ENCODE measurements around the gene RMRP. TPM values are rescaled to one million over a fixed set of nuclear protein-coding genes. Genes with fewer than 3 reads are reported as not detected.

Gene RMRP
- total RNA-seq, 1 donor from 2014 or later, result 35,708 TPM

- Mint-ChIP-seq H3K27me3 (ENCODE audit: unreplicated experiment) (peaks cover 2% of the 10 kb centered on the region), H3K9me3 (ENCODE audit: unreplicated experiment) (no peaks in the 10 kb centered on the region), H3K4me1 (ENCODE audit: low read depth, unreplicated experiment) (no peaks in the 10 kb centered on the region), H3K36me3 (ENCODE audit: unreplicated experiment) (no peaks in the 10 kb centered on the region), H3K4me3 (ENCODE audit: unreplicated experiment) (peak overlapping the region; percentile 34), H3K27ac (ENCODE audit: unreplicated experiment) (no peak overlapping the region)
- DNase-seq, result no peak
- TF ChIP-seq CTCF (IDR thresholded peaks at IDR 0.05; ENCODE audit: partially characterized antibody, unreplicated experiment), result no peak
These were observed 39.7 kb upstream of the RMRP start for GRCh38 chr9:35697486-35697885.

- H3K9me3 Mint-ChIP-seq (ENCODE audit: unreplicated experiment), result peaks cover 3% of the 10 kb centered on the region
- H3K36me3 Mint-ChIP-seq (ENCODE audit: unreplicated experiment), result no peaks in the 10 kb centered on the region
- no peak overlapping the region for H3K4me3 Mint-ChIP-seq (ENCODE audit: unreplicated experiment)
- peak; percentile 85 for TF ChIP-seq CTCF (IDR thresholded peaks at IDR 0.05; ENCODE audit: partially characterized antibody, unreplicated experiment)
- peaks cover 3% of the 10 kb centered on the region for H3K4me1 Mint-ChIP-seq (ENCODE audit: low read depth, unreplicated experiment)
- no peak overlapping the region for H3K27ac Mint-ChIP-seq (ENCODE audit: unreplicated experiment)
- DNase-seq, result peak; percentile 67
- peaks cover 4% of the 10 kb centered on the region for H3K27me3 Mint-ChIP-seq (ENCODE audit: unreplicated experiment)
These were observed 38.8 kb upstream of the RMRP start for GRCh38 chr9:35696520-35697215.

GRCh38 chr9:35695943-35696401, 38.2 kb upstream of the RMRP start:
- Mint-ChIP-seq H3K36me3 (ENCODE audit: unreplicated experiment) (no peaks in the 10 kb centered on the region), H3K27me3 (ENCODE audit: unreplicated experiment) (peaks cover 8% of the 10 kb centered on the region), H3K9me3 (ENCODE audit: unreplicated experiment) (peaks cover 5% of the 10 kb centered on the region), H3K27ac (ENCODE audit: unreplicated experiment) (no peak overlapping the region), H3K4me3 (ENCODE audit: unreplicated experiment) (no peak overlapping the region), H3K4me1 (ENCODE audit: low read depth, unreplicated experiment) (peaks cover 5% of the 10 kb centered on the region)
- no peak for TF ChIP-seq CTCF (IDR thresholded peaks at IDR 0.05; ENCODE audit: partially characterized antibody, unreplicated experiment)
- DNase-seq, result no peak

- Mint-ChIP-seq H3K27me3 (ENCODE audit: unreplicated experiment) (peaks cover 8% of the 10 kb centered on the region), H3K4me1 (ENCODE audit: low read depth, unreplicated experiment) (peaks cover 22% of the 10 kb centered on the region), H3K4me3 (ENCODE audit: unreplicated experiment) (peak overlapping the region; percentile 87), H3K36me3 (ENCODE audit: unreplicated experiment) (no peaks in the 10 kb centered on the region), H3K27ac (ENCODE audit: unreplicated experiment) (no peak overlapping the region), H3K9me3 (ENCODE audit: unreplicated experiment) (peaks cover 11% of the 10 kb centered on the region)
- DNase-seq, result no peak
- no peak for TF ChIP-seq CTCF (IDR thresholded peaks at IDR 0.05; ENCODE audit: partially characterized antibody, unreplicated experiment)
These were observed 34.0 kb upstream of the RMRP start for GRCh38 chr9:35691757-35692301.

GRCh38 chr9:35691334-35691650, 33.5 kb upstream of the RMRP start:
- no peak for DNase-seq
- Mint-ChIP-seq H3K36me3 (ENCODE audit: unreplicated experiment) (no peaks in the 10 kb centered on the region), H3K27ac (ENCODE audit: unreplicated experiment) (peak overlapping the region; percentile 38), H3K4me1 (ENCODE audit: low read depth, unreplicated experiment) (peaks cover 27% of the 10 kb centered on the region), H3K27me3 (ENCODE audit: unreplicated experiment) (peaks cover 6% of the 10 kb centered on the region), H3K4me3 (ENCODE audit: unreplicated experiment) (peak overlapping the region; percentile 87), H3K9me3 (ENCODE audit: unreplicated experiment) (peaks cover 11% of the 10 kb centered on the region)
- no peak for TF ChIP-seq CTCF (IDR thresholded peaks at IDR 0.05; ENCODE audit: partially characterized antibody, unreplicated experiment)

Measured in glutamatergic neuron (in vitro differentiated cells).